Tibial nerve (tissue), 4 donors: ENCODE results near the gene PLA2G15.

Experiments
- CTCF ChIP-seq, 5 experiments: fragments of 200-600 bp in 3 of 5; fragments of 450-650 bp in 2 of 5; sonication (generic) in 3 of 5; IDR thresholded peaks; one replicate each; pipeline ENCODE4 v1.5.1; 2016 to 2019; ENCODE audit warnings: antibody characterized with exemption in 5 of 5, mild to moderate bottlenecking in 3 of 5, moderate library complexity in 2 of 5
- EP300 ChIP-seq, 2 donors: sonication (generic); formaldehyde crosslinking; IDR thresholded peaks; one replicate each; pipeline ENCODE4 v1.6.1; 2017; ENCODE audit warnings: antibody characterized with exemption in 2 of 2, mild to moderate bottlenecking in 1 of 2
- POLR2A ChIP-seq, 2 donors: fragments of 450-650 bp; IDR thresholded peaks; one replicate each; pipeline ENCODE4 v1.6.1; 2017; ENCODE audit warnings: antibody characterized with exemption in 2 of 2, mild to moderate bottlenecking in 2 of 2, moderate library complexity in 2 of 2

GRCh38 chr16:68306633-68307032 lies 61.5 kb downstream of the PLA2G15 start:
- TF ChIP-seq EP300 (IDR thresholded peaks at IDR 0.05) (no peak), CTCF (IDR thresholded peaks at IDR 0.05) (no peak), POLR2A (IDR thresholded peaks at IDR 0.05) (no peak)
